HepG2 (cell line): ENCODE results near the gene PHF23. TPM values are rescaled to one million over a fixed set of nuclear protein-coding genes. Genes with fewer than 3 reads are reported as not detected.
A peak's percentile ranks its signal among the peaks of the same experiment; 100 is the strongest.

Source experiments
- CHD2 ChIP-seq: IDR thresholded peaks from 2 replicates; pipeline ENCODE4 v1.6.1; 2011; ENCODE audit warnings: low read depth, low read length, improper control_type of control experiment
- ELK4 ChIP-seq: sonication (generic); formaldehyde crosslinking; IDR thresholded peaks from 2 replicates; pipeline ENCODE4 v1.9.0; 2021; ENCODE audit warnings: missing genetic modification reagents, borderline replicate concordance
- ZNF598 ChIP-seq: sonication (generic); formaldehyde crosslinking; IDR thresholded peaks from 2 replicates; pipeline ENCODE4 v1.5.1; 2020; ENCODE audit warnings: mild to moderate bottlenecking, missing genetic modification reagents, borderline replicate concordance
- ZNF609 ChIP-seq: sonication (generic); formaldehyde crosslinking; IDR thresholded peaks from 2 replicates; pipeline ENCODE4 v1.4.0; 2020; ENCODE audit warnings: mild to moderate bottlenecking, missing genetic modification reagents, borderline replicate concordance
- ZNF883 ChIP-seq: sonication (generic); formaldehyde crosslinking; IDR thresholded peaks from 2 replicates; pipeline ENCODE4 v1.5.1; 2020; ENCODE audit warnings: mild to moderate bottlenecking, missing genetic modification reagents; ENCODE audit errors: not compliant biosample characterization
- polyA plus RNA-seq, 8 experiments: library from polyadenylated mRNA; depleted of rRNA in 3 of 8; stranded (reverse) in 7 of 8; unstranded in 1 of 8; fragments of >200 nt; fragmentation: Illumina TruSeq in 4 of 8; extraction: Trizol in 4 of 8; gene quantifications; 2 replicates each; pipeline versions ENCODE4 v1.2.1 to v1.2.3, GENCODE V29; 2011 to 2016; ENCODE audit warnings: low read depth in 4 of 8, missing spikeins in 1 of 8, mixed read lengths in 1 of 8; ENCODE audit not compliant: insufficient read depth in 1 of 8
- total RNA-seq, 5 experiments: library from RNA; depleted of rRNA; stranded (reverse); fragments of >200 nt; fragmentation: Illumina TruSeq; extraction: Trizol; gene quantifications; 2 replicates each; pipeline ENCODE4 v1.2.3, GENCODE V29; 2016; ENCODE audit warnings: low read depth in 1 of 5
- TF ChIP-seq, protein P1 (sequence below): sonication (generic); formaldehyde crosslinking; IDR thresholded peaks from one replicate; pipeline ENCODE4 v1.5.1; 2020; ENCODE audit warnings: mild to moderate bottlenecking, missing genetic modification reagents; ENCODE audit errors: not compliant biosample characterization
- TF ChIP-seq, protein P2 (sequence below): sonication (generic); formaldehyde crosslinking; IDR thresholded peaks from 2 replicates; pipeline ENCODE4 v1.9.0; 2021; ENCODE audit warnings: missing genetic modification reagents, borderline replicate concordance
- TF ChIP-seq, protein P3 (sequence below): sonication (generic); formaldehyde crosslinking; IDR thresholded peaks from 2 replicates; pipeline ENCODE4 v1.5.0; 2020; ENCODE audit warnings: mild to moderate bottlenecking, low read depth, missing genetic modification reagents, borderline replicate concordance

Gene PHF23
- total and polyA plus RNA-seq, 2 of the 13 experiments (the other 11 are each of a cell fraction or from before 2014, with no cell fraction given) = 27.6 to 33.2 TPM

GRCh38 chr17:7219812-7220592 lies 19.3 kb downstream of the PHF23 start, which contains the start of the genes ACADVL and DLG4 (continued):
- TF ChIP-seq, protein P1, sequence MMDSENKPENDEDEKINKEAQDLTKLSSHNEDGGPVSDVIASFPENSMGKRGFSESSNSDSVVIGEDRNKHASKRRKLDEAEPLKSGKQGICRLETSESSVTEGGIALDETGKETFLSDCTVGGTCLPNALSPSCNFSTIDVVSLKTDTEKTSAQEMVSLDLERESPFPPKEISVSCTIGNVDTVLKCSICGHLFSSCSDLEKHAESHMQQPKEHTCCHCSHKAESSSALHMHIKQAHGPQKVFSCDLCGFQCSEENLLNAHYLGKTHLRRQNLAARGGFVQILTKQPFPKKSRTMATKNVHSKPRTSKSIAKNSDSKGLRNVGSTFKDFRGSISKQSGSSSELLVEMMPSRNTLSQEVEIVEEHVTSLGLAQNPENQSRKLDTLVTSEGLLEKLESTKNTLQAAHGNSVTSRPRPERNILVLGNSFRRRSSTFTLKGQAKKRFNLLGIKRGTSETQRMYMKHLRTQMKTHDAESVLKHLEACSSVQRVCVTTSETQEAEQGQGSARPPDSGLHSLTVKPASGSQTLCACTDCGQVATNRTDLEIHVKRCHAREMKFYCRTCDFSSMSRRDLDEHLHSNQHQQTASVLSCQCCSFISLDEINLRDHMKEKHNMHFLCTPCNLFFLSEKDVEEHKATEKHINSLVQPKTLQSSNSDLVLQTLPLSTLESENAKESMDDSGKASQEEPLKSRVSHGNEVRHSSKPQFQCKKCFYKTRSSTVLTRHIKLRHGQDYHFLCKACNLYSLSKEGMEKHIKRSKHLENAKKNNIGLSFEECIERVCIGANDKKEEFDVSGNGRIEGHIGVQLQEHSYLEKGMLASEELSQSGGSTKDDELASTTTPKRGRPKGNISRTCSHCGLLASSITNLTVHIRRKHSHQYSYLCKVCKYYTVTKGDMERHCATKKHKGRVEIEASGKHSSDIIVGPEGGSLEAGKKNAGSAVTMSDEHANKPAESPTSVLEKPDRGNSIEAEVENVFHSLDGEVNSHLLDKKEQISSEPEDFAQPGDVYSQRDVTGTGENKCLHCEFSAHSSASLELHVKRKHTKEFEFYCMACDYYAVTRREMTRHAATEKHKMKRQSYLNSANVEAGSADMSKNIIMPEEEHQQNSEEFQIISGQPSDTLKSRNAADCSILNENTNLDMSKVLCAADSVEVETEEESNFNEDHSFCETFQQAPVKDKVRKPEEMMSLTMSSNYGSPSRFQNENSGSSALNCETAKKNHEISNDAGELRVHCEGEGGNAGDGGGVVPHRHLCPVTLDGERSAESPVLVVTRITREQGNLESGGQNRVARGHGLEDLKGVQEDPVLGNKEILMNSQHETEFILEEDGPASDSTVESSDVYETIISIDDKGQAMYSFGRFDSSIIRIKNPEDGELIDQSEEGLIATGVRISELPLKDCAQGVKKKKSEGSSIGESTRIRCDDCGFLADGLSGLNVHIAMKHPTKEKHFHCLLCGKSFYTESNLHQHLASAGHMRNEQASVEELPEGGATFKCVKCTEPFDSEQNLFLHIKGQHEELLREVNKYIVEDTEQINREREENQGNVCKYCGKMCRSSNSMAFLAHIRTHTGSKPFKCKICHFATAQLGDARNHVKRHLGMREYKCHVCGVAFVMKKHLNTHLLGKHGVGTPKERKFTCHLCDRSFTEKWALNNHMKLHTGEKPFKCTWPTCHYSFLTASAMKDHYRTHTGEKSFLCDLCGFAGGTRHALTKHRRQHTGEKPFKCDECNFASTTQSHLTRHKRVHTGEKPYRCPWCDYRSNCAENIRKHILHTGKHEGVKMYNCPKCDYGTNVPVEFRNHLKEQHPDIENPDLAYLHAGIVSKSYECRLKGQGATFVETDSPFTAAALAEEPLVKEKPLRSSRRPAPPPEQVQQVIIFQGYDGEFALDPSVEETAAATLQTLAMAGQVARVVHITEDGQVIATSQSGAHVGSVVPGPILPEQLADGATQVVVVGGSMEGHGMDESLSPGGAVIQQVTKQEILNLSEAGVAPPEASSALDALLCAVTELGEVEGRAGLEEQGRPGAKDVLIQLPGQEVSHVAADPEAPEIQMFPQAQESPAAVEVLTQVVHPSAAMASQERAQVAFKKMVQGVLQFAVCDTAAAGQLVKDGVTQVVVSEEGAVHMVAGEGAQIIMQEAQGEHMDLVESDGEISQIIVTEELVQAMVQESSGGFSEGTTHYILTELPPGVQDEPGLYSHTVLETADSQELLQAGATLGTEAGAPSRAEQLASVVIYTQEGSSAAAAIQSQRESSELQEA (CRISPR knock-in tag) = peak; percentile 92
- TF ChIP-seq ZNF609 (CRISPR knock-in tag) (no peak), ZNF598 (CRISPR knock-in tag) (peak; percentile 92; the same call in 1 of the 2 replicates), CHD2 (no peak; the same call in 1 of the 2 replicates), ZNF883 (CRISPR knock-in tag) (peak; percentile 91), ELK4 (no peak)
- TF ChIP-seq, protein P2, sequence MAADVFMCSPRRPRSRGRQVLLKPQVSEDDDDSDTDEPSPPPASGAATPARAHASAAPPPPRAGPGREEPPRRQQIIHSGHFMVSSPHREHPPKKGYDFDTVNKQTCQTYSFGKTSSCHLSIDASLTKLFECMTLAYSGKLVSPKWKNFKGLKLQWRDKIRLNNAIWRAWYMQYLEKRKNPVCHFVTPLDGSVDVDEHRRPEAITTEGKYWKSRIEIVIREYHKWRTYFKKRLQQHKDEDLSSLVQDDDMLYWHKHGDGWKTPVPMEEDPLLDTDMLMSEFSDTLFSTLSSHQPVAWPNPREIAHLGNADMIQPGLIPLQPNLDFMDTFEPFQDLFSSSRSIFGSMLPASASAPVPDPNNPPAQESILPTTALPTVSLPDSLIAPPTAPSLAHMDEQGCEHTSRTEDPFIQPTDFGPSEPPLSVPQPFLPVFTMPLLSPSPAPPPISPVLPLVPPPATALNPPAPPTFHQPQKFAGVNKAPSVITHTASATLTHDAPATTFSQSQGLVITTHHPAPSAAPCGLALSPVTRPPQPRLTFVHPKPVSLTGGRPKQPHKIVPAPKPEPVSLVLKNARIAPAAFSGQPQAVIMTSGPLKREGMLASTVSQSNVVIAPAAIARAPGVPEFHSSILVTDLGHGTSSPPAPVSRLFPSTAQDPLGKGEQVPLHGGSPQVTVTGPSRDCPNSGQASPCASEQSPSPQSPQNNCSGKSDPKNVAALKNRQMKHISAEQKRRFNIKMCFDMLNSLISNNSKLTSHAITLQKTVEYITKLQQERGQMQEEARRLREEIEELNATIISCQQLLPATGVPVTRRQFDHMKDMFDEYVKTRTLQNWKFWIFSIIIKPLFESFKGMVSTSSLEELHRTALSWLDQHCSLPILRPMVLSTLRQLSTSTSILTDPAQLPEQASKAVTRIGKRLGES (CRISPR knock-in tag) = no peak
- TF ChIP-seq, protein P3, sequence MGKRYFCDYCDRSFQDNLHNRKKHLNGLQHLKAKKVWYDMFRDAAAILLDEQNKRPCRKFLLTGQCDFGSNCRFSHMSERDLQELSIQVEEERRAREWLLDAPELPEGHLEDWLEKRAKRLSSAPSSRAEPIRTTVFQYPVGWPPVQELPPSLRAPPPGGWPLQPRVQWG = no peak
